A673 (cell line): ENCODE data around the gene MMP1. TPM values are rescaled to one million over a fixed set of nuclear protein-coding genes. Genes with fewer than 3 reads are reported as not detected.

Experiments used
- BruUV-seq: library from RNA; stranded (reverse); fragments of 400-500 nt; replicated peaks from 2 replicates; lab custom pipeline; 2021; lab: Mats Ljungman, UMichigan
- CTCF ChIA-PET: fragments of 300-600 bp; sonication (Branson Sonifier 250); formaldehyde crosslinking; loops from one replicate; lab custom pipeline; 2022; ENCODE audit warnings: antibody characterized with exemption; lab: Charles Lee
- POLR2A ChIA-PET: fragments of 300-600 bp; sonication (Branson Sonifier 250); formaldehyde crosslinking; loops from one replicate; lab custom pipeline; 2022; ENCODE audit warnings: antibody characterized with exemption; ENCODE audit not compliant: low non-redundant PET; lab: Charles Lee
- DNase-seq: peaks from one replicate; pipeline ENCODE4 v3.0.0-alpha.2; 2015; ENCODE audit warnings: low spot score
- H3K27ac ChIP-seq: fragments of 200-600 bp; sonication (generic); 2 replicates; pipeline ENCODE4 v1.5.1; 2016; ENCODE audit warnings: mixed run types, low read depth, mild to moderate bottlenecking, mixed read lengths, antibody characterized with exemption, low read length; ENCODE audit not compliant: poor library complexity, severe bottlenecking
- H3K27me3 ChIP-seq: fragments of 200-600 bp; sonication (generic); replicated peaks from 2 replicates; pipeline ENCODE4 v1.6.1; 2017; ENCODE audit warnings: mixed run types, low read depth, mild to moderate bottlenecking, mixed read lengths, antibody characterized with exemption, low read length; ENCODE audit not compliant: insufficient read depth, poor library complexity
- H3K36me3 ChIP-seq: fragments of 200-600 bp; sonication (generic); 2 replicates; pipeline ENCODE4 v1.6.1; 2016; ENCODE audit warnings: mixed run types, mild to moderate bottlenecking, mixed read lengths, antibody characterized with exemption, low read length; ENCODE audit not compliant: insufficient read depth, poor library complexity, severe bottlenecking
- H3K4me1 ChIP-seq: fragments of 200-600 bp; sonication (generic); 2 replicates; pipeline ENCODE4 v1.6.1; 2017; ENCODE audit warnings: mixed run types, mild to moderate bottlenecking, mixed read lengths, antibody characterized with exemption, low read length; ENCODE audit not compliant: insufficient read depth, poor library complexity, severe bottlenecking
- H3K4me3 ChIP-seq: fragments of 200-600 bp; sonication (generic); 2 replicates; pipeline ENCODE4 v1.5.1; 2016; ENCODE audit warnings: low read depth, mixed run types, mild to moderate bottlenecking, mixed read lengths, low read length; ENCODE audit not compliant: poor library complexity, severe bottlenecking
- H3K9me3 ChIP-seq: fragments of 200-600 bp; sonication (generic); 2 replicates; pipeline ENCODE4 v1.6.1; 2016; ENCODE audit warnings: mixed run types, low read depth, mild to moderate bottlenecking, mixed read lengths, antibody characterized with exemption, low read length; ENCODE audit not compliant: poor library complexity, severe bottlenecking
- EZH2 ChIP-seq: fragments of 200-600 bp; sonication (generic); IDR thresholded peaks from 2 replicates; pipeline ENCODE4 v1.6.1; 2017; ENCODE audit warnings: borderline replicate concordance, low read depth, mild to moderate bottlenecking, mixed read lengths, antibody characterized with exemption, low read length; ENCODE audit not compliant: poor library complexity, severe bottlenecking
- intact Hi-C: fragments of 100-400 bp; cut with micrococcal nuclease; formaldehyde crosslinking; loops from one replicate; pipeline ENCODE4 v1.10.0; 2022; ENCODE audit not compliant: unreplicated experiment
- total RNA-seq: library from RNA; stranded (reverse); gene quantifications from 2 replicates; pipeline ENCODE4 v1.2.3, GENCODE V29; 2021
- TF ChIP-seq, protein P1 (sequence below): fragments of 300-800, 200-600 bp; sonication (generic); conservative IDR thresholded peaks from 2 replicates; pipeline ENCODE4 v1.5.1; 2017; ENCODE audit warnings: low read depth, mild to moderate bottlenecking, antibody characterized with exemption, low read length, moderate library complexity, mixed read lengths

The MMP1 gene
- total RNA-seq, 1 experiment from 2014 or later: 815 TPM

DNA sequence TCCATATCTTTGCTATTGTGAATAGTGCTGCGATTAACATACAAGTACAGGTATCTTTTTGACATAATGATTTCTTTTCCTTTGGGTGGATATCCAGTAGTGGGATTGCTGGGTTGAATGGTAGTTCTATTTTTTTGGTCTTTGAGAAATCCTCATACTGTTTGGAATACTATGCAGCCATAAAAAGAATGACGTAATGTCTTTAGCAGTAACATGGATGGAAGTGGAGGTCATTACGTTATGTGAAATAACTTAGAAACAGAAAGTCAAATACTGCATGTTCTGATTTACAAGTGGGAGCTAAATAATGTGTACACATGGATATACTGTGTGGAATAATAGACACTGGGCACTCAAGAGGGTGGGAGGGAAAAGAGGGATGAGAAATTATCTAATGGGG lies 13.6 kb downstream of the MMP1 start:
- CTCF ChIA-PET: no interaction called here

DNA sequence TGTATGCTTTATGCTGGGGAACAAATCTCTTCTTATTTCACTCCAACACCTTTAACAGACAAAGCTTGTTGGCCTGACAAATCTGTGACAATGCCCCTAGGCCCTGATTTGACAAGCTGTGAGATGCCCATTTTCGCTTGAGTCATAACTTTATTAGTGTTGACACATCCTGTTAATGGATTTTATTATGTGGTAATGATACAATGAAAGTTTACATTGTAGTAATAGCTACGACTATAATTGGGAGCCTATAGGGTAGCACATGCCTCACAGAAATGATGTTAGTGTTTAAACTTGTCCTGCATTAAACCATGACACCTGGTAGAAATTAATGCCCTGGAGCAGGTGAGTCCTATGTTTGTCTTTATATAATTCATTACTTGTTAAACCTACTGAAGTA lies 14.2 kb downstream of the MMP1 start:
- Histone ChIP-seq H3K4me1 (peaks cover 18% of the 10 kb centered on the region), H3K36me3 (no peaks in the 10 kb centered on the region), H3K9me3 (no peaks in the 10 kb centered on the region), H3K4me3 (no peak overlapping the region), H3K27ac (no peak overlapping the region), H3K27me3 (no peaks in the 10 kb centered on the region)
- BruUV-seq: no TSS peak
- intact Hi-C loops: no loop called here
- POLR2A ChIA-PET: no interaction called here
- TF ChIP-seq, protein P1, sequence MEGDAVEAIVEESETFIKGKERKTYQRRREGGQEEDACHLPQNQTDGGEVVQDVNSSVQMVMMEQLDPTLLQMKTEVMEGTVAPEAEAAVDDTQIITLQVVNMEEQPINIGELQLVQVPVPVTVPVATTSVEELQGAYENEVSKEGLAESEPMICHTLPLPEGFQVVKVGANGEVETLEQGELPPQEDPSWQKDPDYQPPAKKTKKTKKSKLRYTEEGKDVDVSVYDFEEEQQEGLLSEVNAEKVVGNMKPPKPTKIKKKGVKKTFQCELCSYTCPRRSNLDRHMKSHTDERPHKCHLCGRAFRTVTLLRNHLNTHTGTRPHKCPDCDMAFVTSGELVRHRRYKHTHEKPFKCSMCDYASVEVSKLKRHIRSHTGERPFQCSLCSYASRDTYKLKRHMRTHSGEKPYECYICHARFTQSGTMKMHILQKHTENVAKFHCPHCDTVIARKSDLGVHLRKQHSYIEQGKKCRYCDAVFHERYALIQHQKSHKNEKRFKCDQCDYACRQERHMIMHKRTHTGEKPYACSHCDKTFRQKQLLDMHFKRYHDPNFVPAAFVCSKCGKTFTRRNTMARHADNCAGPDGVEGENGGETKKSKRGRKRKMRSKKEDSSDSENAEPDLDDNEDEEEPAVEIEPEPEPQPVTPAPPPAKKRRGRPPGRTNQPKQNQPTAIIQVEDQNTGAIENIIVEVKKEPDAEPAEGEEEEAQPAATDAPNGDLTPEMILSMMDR: no peak
- no peak for TF ChIP-seq EZH2
- DNase-seq: no peak
- CTCF ChIA-PET: no interaction called here

More for the DNA sequence above, 13.6 kb downstream of the MMP1 start:
- BruUV-seq: no TSS peak
- Histone ChIP-seq H3K4me3 (no peak overlapping the region), H3K36me3 (no peaks in the 10 kb centered on the region), H3K27ac (no peak overlapping the region), H3K9me3 (no peaks in the 10 kb centered on the region), H3K4me1 (peaks cover 18% of the 10 kb centered on the region), H3K27me3 (no peaks in the 10 kb centered on the region)
- no peak for TF ChIP-seq EZH2
- TF ChIP-seq, protein P1: no peak
- intact Hi-C loops: no loop called here
- POLR2A ChIA-PET: no interaction called here
- no peak for DNase-seq

GRCh38 chr11:102783016-102783415 lies 14.9 kb downstream of the MMP1 start:
- Histone ChIP-seq H3K9me3 (no peaks in the 10 kb centered on the region), H3K4me3 (no peak overlapping the region), H3K4me1 (peaks cover 18% of the 10 kb centered on the region), H3K27me3 (no peaks in the 10 kb centered on the region), H3K27ac (no peak overlapping the region), H3K36me3 (no peaks in the 10 kb centered on the region)
- no TSS peak for BruUV-seq
- CTCF ChIA-PET: no interaction called here
- intact Hi-C loops: no loop called here
- TF ChIP-seq, protein P1: no peak
- TF ChIP-seq EZH2: no peak
- DNase-seq: no peak
- POLR2A ChIA-PET: no interaction called here
